Brain microvascular endothelial cell (primary cell): ENCODE measurements around the gene CLBA1.

Source experiments
- DNase-seq: peaks from one replicate; pipeline ENCODE4 v3.0.0-alpha.2; 2020
- H3K27ac ChIP-seq: fragments of 250-450 bp; sonication (Bioruptor Pico); 2 replicates; pipeline ENCODE4 v1.5.1; 2020; ENCODE audit warnings: mild to moderate bottlenecking, moderate library complexity
- H3K27me3 ChIP-seq: fragments of 250-450 bp; sonication (Bioruptor Pico); replicated peaks from 2 replicates; pipeline ENCODE4 v1.5.1; 2020; ENCODE audit warnings: mild to moderate bottlenecking
- H3K36me3 ChIP-seq: fragments of 250-450 bp; sonication (Bioruptor Pico); replicated peaks from 2 replicates; pipeline ENCODE4 v1.5.1; 2020; ENCODE audit warnings: mild to moderate bottlenecking
- H3K4me3 ChIP-seq: 2 replicates; pipeline ENCODE4 v1.5.1; 2011; ENCODE audit warnings: low read depth, mild to moderate bottlenecking, control low read depth, low read length, moderate library complexity
- in situ Hi-C: cut with HindIII; loops from 2 replicates; pipeline ENCODE4 v1.10.0; 2017; ENCODE audit warnings: low sequenced_read_pairs, low pct_ligation_motif_present
- TF ChIP-seq, protein P1 (sequence below): IDR thresholded peaks from 2 replicates; pipeline ENCODE4 v1.5.1; 2011; ENCODE audit warnings: low read depth, mild to moderate bottlenecking, moderate library complexity, low read length, control low read depth, inconsistent platforms; ENCODE audit errors: missing control alignments

CLBA1 gene

GRCh38 chr14:104954746-104955395 lies 30.7 kb upstream of the CLBA1 start:
- H3K4me3 ChIP-seq, result no peak overlapping the region
- H3K36me3 ChIP-seq, result peaks cover 13% of the 10 kb centered on the region

GRCh38 chr14:104955396-104955770 lies 30.2 kb upstream of the CLBA1 start:
- Histone ChIP-seq H3K27me3 (no peaks in the 10 kb centered on the region), H3K4me3 (no peak overlapping the region), H3K36me3 (peaks cover 13% of the 10 kb centered on the region), H3K27ac (no peak overlapping the region)
- in situ Hi-C loops, result no loop called here
- TF ChIP-seq, protein P1, sequence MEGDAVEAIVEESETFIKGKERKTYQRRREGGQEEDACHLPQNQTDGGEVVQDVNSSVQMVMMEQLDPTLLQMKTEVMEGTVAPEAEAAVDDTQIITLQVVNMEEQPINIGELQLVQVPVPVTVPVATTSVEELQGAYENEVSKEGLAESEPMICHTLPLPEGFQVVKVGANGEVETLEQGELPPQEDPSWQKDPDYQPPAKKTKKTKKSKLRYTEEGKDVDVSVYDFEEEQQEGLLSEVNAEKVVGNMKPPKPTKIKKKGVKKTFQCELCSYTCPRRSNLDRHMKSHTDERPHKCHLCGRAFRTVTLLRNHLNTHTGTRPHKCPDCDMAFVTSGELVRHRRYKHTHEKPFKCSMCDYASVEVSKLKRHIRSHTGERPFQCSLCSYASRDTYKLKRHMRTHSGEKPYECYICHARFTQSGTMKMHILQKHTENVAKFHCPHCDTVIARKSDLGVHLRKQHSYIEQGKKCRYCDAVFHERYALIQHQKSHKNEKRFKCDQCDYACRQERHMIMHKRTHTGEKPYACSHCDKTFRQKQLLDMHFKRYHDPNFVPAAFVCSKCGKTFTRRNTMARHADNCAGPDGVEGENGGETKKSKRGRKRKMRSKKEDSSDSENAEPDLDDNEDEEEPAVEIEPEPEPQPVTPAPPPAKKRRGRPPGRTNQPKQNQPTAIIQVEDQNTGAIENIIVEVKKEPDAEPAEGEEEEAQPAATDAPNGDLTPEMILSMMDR, result no peak
- DNase-seq, result no peak

More at GRCh38 chr14:104954746-104955395, 30.7 kb upstream of the CLBA1 start:
- no peak for DNase-seq
- Histone ChIP-seq H3K27me3 (no peaks in the 10 kb centered on the region), H3K27ac (no peak overlapping the region)
- TF ChIP-seq, protein P1, result no peak
- in situ Hi-C loops, result no loop called here

GRCh38 chr14:104956290-104956890 lies 29.2 kb upstream of the CLBA1 start:
- TF ChIP-seq, protein P1, result no peak
- Histone ChIP-seq H3K27me3 (no peaks in the 10 kb centered on the region), H3K36me3 (peaks cover 13% of the 10 kb centered on the region), H3K27ac (no peak overlapping the region), H3K4me3 (no peak overlapping the region)
- in situ Hi-C loops, result no loop called here
- DNase-seq, result no peak

DNA sequence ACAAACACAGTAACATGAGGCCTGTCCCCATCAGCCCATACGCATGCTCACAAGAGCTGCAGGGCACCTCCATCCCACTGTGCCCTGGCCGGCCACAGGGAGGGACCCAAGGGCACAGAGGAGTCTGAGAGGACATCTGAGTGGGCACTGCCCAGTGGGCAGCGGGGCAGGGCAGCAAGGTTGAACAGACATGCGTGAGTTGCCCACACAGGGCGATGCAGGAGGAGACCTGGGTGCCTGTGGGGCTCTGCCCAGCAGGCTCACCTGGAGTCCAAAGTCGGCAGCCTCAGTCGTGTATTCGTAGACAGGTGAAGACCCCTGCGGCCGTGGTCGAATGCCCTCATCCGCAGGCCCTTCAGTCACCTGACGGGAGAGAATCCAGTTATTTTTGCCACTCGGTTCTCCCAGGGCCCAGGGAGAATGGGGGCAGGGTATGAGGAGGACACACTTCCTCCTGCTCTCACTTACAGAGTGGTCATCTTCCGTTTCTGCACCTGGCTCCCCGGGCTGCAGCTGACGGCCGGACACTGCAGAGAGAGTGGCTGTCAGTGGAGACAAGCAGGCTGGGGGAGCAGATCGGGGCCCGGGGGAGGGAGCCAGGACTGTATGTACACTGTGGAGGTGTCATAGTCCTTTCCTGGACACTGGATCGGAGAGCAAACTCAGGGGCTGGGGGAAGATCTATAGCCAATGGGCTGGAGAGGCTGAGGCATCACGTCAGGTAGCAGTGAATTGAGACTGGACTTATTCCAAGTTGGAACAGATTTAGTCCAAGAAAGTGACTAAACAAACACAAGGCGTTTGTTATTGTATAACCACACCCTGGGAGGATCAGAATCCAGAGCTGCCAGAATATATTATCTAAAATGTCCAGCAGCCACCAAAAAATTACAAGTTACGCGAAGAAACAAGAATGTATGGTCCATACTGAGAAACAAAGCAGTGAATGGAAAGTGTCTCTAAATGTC lies 28.2 kb upstream of the CLBA1 start:
- H3K36me3 ChIP-seq, result peaks cover 13% of the 10 kb centered on the region
- no peak for DNase-seq
- no peak overlapping the region for H3K4me3 ChIP-seq
- TF ChIP-seq, protein P1, result no peak
- H3K27me3 ChIP-seq, result no peaks in the 10 kb centered on the region
- no peak overlapping the region for H3K27ac ChIP-seq
- in situ Hi-C loops, result no loop called here

DNA sequence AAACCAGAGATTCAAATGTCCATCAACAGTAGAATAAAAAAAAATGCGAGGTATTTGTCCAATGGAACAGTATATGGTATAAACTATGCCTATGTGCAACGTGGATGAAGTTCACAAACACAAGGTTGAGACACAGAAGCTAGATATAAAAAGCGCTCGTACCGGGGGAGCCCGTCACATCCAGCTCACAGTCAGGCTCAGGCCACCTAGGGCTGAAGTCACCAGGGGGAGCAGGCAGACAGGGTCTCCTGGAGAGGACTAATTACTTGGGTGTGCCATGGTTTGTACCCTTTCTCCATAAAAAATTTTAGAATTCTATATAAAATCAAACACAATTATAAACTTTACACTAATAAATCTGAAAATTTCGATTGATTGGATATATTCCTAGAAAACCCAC lies 21.0 kb upstream of the CLBA1 start:
- Histone ChIP-seq H3K4me3 (no peak overlapping the region), H3K27me3 (no peaks in the 10 kb centered on the region), H3K27ac (no peak overlapping the region), H3K36me3 (no peaks in the 10 kb centered on the region)
- TF ChIP-seq, protein P1, result no peak
- DNase-seq, result no peak
- in situ Hi-C loops, result no loop called here
